Measurements from ENCODE around the gene CAV1. TPM values are rescaled to one million over a fixed set of nuclear protein-coding genes. Genes with fewer than 3 reads are reported as not detected.

Gene CAV1
- total RNA-seq, 1 experiment from 2014 or later = 20.2 TPM

DNA sequence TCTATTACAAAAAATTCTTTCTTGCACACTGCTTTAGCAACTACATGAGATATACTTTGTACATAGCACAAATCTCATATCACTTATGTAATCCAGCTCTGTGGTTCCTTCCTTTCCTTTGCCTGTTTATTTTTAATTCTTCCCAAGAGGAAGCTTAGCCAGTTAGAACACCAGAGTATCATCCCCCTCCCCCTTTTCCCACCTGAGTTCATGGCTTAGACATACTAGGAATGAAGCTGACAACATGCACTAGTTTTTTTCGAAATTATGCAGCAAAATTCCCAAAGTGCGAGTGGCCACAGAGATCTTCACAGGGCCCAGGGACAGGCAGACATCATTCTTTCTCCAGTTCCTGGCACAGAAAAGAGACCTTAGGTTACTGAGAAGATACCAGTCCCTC, 17.8 kb downstream of the CAV1 start:
- no peak overlapping the region for H3K9ac ChIP-seq (ENCODE audit: extremely low read depth, insufficient read length, low read length)

More for the DNA sequence above, 17.8 kb downstream of the CAV1 start:
- no peaks in the 10 kb centered on the region for H3K79me1 ChIP-seq (ENCODE audit: insufficient read depth, low read depth, low read length, poor library complexity, severe bottlenecking)
- DNase-seq = no peak
- H3K14ac ChIP-seq (ENCODE audit: insufficient read depth, low read length) = no peak overlapping the region
- no peak overlapping the region for H3K4me2 ChIP-seq (ENCODE audit: insufficient read depth, insufficient read length, low read length)
- H3K27ac ChIP-seq (ENCODE audit: insufficient read length, low read depth, low read length) = no peak overlapping the region
- no peaks in the 10 kb centered on the region; the same call in 1 of the 2 replicates for H3K27me3 ChIP-seq (ENCODE audit: insufficient read depth, low read length)
- H4K5ac ChIP-seq (ENCODE audit: insufficient read length, low read depth, low read length) = no peak overlapping the region
- no peaks in the 10 kb centered on the region for H3K27me3 Mint-ChIP-seq (ENCODE audit: low read depth)
- no peak overlapping the region for H4K91ac ChIP-seq (ENCODE audit: insufficient read length, low read depth, low read length)
- no peak overlapping the region for H3K4ac ChIP-seq (ENCODE audit: low read depth, low read length)
- WGBS (ENCODE audit: extremely low coverage, insufficient read length, low lambda C conversion rate) = no CpG with 5 or more reads among the region's 2 CpGs
- no peaks in the 10 kb centered on the region for H4K20me1 ChIP-seq (ENCODE audit: control insufficient read depth, insufficient read depth, insufficient read length)
- no peak overlapping the region for H2BK15ac ChIP-seq (ENCODE audit: low read depth, low read length)
- no peak overlapping the region for H2BK12ac ChIP-seq (ENCODE audit: insufficient read length, low read depth, low read length)
- H3K36me3 Mint-ChIP-seq (ENCODE audit: insufficient read depth in 1 of 3, low read depth in 3 of 3) = 0 out of 7 replicates have a peak, but pooled peaks cover 0 to 3% (median 0%) of the 10 kb centered on the region in 3 experiments
- H3K9me3 ChIP-seq (ENCODE audit: control insufficient read depth, low read depth, low read length) = no peaks in the 10 kb centered on the region
- no peak overlapping the region for H2AK5ac ChIP-seq (ENCODE audit: insufficient read length, low read length)
- no peak overlapping the region for H4K8ac ChIP-seq (replicated peaks; ENCODE audit: insufficient read length, low read depth, low read length)
- no peaks in the 10 kb centered on the region for H3K23me2 ChIP-seq (ENCODE audit: insufficient read length, low read depth, low read length, poor library complexity, severe bottlenecking)
- H3K23ac ChIP-seq (ENCODE audit: insufficient read length, low read depth, low read length) = no peak overlapping the region
- no peak overlapping the region for H3K4me3 Mint-ChIP-seq
- H3K4me1 Mint-ChIP-seq = no peaks in the 10 kb centered on the region
- no peaks in the 10 kb centered on the region for H3K79me2 ChIP-seq (ENCODE audit: insufficient read depth, low read length)
- H3K56ac ChIP-seq (ENCODE audit: insufficient read length, low read depth, low read length) = no peak overlapping the region
- H2BK120ac ChIP-seq (ENCODE audit: low read depth, low read length, poor library complexity, severe bottlenecking) = no peak overlapping the region
- H3K27ac Mint-ChIP-seq = no peak overlapping the region
- no peak overlapping the region for H3K18ac ChIP-seq (ENCODE audit: insufficient read length, low read depth, low read length)
- H3K9me3 Mint-ChIP-seq = no peaks in the 10 kb centered on the region; a peak in 1 of 5 replicates
- TF ChIP-seq, protein P1, sequence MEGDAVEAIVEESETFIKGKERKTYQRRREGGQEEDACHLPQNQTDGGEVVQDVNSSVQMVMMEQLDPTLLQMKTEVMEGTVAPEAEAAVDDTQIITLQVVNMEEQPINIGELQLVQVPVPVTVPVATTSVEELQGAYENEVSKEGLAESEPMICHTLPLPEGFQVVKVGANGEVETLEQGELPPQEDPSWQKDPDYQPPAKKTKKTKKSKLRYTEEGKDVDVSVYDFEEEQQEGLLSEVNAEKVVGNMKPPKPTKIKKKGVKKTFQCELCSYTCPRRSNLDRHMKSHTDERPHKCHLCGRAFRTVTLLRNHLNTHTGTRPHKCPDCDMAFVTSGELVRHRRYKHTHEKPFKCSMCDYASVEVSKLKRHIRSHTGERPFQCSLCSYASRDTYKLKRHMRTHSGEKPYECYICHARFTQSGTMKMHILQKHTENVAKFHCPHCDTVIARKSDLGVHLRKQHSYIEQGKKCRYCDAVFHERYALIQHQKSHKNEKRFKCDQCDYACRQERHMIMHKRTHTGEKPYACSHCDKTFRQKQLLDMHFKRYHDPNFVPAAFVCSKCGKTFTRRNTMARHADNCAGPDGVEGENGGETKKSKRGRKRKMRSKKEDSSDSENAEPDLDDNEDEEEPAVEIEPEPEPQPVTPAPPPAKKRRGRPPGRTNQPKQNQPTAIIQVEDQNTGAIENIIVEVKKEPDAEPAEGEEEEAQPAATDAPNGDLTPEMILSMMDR (conservative IDR thresholded peaks at IDR 0.05) = no peak
- H2BK20ac ChIP-seq (ENCODE audit: low read depth, low read length, poor library complexity, severe bottlenecking) = no peak overlapping the region
- no peak overlapping the region for H2AFZ ChIP-seq (ENCODE audit: low read length)
- no peak overlapping the region for H2BK5ac ChIP-seq (ENCODE audit: insufficient read length, low read length)
- no peak overlapping the region for H3T11ph ChIP-seq (ENCODE audit: low read length)
- H3K4me1 ChIP-seq (ENCODE audit: insufficient read depth, low read length) = no peaks in the 10 kb centered on the region

Measured in H9 (cell line).